Endothelial cell of umbilical vein (primary cell): ENCODE data around the gene KCNH1.
A peak's percentile ranks its signal among the peaks of the same experiment; 100 is the strongest.

Experiments
- CTCF ChIP-seq, 2 donors: IDR thresholded peaks; 1 replicate in 1 of 2; 2 replicates in 1 of 2; pipeline ENCODE4 v1.5.1; 2011; ENCODE audit warnings: low read length in 2 of 2, mild to moderate bottlenecking in 2 of 2, moderate library complexity in 2 of 2, control low read depth in 1 of 2, inconsistent platforms in 1 of 2, low read depth in 1 of 2; ENCODE audit not compliant: insufficient read depth in 1 of 2; ENCODE audit errors: extremely low read depth in 1 of 2
- EZH2 ChIP-seq: IDR thresholded peaks from 2 replicates; pipeline ENCODE4 v1.6.1; 2012; ENCODE audit warnings: borderline replicate concordance, low read depth, mild to moderate bottlenecking, moderate library complexity, low read length, inconsistent platforms; ENCODE audit not compliant: severe bottlenecking
- FOS ChIP-seq: IDR thresholded peaks from 2 replicates; pipeline ENCODE4 v1.6.1; 2011; ENCODE audit warnings: mild to moderate bottlenecking, low read length, moderate library complexity, borderline replicate concordance; ENCODE audit not compliant: insufficient read depth
- GATA2 ChIP-seq: IDR thresholded peaks from 2 replicates; pipeline ENCODE4 v1.7.0; 2011; ENCODE audit warnings: low read depth, mild to moderate bottlenecking, moderate library complexity, mixed read lengths, low read length; ENCODE audit not compliant: insufficient read length, insufficient read depth
- JUN ChIP-seq: IDR thresholded peaks from 2 replicates; pipeline ENCODE4 v1.6.1; 2011; ENCODE audit warnings: borderline replicate concordance, low read depth; ENCODE audit not compliant: insufficient read length, insufficient read depth
- MAX ChIP-seq: IDR thresholded peaks from 2 replicates; pipeline ENCODE4 v1.6.1; 2011; ENCODE audit not compliant: insufficient read depth, insufficient read length
- MYC ChIP-seq: IDR thresholded peaks from one replicate; pipeline ENCODE4 v1.6.1; 2011; ENCODE audit warnings: mild to moderate bottlenecking, low read depth, low read length
- POLR2A ChIP-seq: IDR thresholded peaks from 2 replicates; pipeline ENCODE4 v1.6.1; 2012; ENCODE audit warnings: low read depth, mild to moderate bottlenecking, control low read depth, low read length
- POLR2AphosphoS5 ChIP-seq: IDR thresholded peaks from 2 replicates; pipeline ENCODE4 v1.6.1; 2012; ENCODE audit warnings: low read depth, mild to moderate bottlenecking, control low read depth, low read length, moderate library complexity; ENCODE audit not compliant: insufficient read depth

GRCh38 chr1:211132721-211133392, 1.1 kb downstream of the KCNH1 start:
- no peak for TF ChIP-seq CTCF (IDR thresholded peaks at IDR 0.05; ENCODE audit: extremely low read depth in 1 of 2, insufficient read depth in 1 of 2, low read depth in 1 of 2, low read length in 2 of 2)
- no peak for TF ChIP-seq POLR2AphosphoS5
- no peak for TF ChIP-seq MYC
- TF ChIP-seq MAX = no peak
- TF ChIP-seq EZH2 = peak; percentile 88
- TF ChIP-seq JUN = no peak
- TF ChIP-seq POLR2A = no peak
- no peak for TF ChIP-seq GATA2
- TF ChIP-seq FOS = no peak
